ENCODE data around the gene MYH15.

The MYH15 gene

GRCh38 chr3:108409800-108410178 is 100.6 kb downstream of the MYH15 start:
- no peak for DNase-seq

DNA sequence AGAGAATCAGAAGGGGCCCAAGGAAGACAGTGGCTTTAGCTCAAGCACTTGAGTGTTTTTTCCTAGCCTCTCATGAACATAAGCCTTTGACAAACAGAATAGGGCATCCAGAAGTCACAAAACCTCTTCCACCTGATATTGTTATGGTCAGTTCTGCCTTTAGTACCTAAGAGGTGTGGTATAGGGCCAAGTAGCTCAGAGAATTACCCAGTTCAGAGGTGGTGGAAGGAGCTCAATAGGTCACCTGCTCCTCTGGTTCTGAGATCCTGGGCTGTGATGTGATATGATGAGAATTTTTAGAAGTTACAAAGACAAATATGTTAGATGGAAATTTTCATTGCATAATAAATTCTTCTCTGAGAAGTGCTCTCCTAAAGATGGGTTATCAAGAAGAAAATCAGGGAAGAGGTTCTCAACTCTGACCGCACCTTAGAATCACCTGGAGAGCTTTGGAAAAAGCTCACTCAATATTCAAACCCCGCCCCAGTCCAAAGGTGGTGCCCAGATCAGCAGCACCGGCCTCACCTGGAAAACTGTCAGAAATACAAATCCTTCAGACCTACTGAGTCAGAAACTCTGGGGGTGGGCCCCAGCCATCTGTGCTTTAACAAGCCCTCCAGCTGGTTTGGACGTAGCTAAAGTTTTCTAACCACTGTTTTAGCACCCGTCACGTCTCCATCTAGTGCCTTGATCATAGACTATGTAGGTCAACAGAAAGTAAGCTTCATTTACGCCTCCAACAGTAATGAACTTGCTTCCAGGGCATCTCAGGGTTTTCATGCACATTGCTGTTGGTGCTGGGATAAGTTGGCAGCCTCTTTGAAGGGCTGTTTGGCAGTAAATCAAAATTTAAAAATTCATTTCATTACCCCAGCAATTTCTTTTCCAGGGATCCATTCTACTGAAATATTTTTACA is 101.3 kb downstream of the MYH15 start:
- DNase-seq, result no peak

DNA sequence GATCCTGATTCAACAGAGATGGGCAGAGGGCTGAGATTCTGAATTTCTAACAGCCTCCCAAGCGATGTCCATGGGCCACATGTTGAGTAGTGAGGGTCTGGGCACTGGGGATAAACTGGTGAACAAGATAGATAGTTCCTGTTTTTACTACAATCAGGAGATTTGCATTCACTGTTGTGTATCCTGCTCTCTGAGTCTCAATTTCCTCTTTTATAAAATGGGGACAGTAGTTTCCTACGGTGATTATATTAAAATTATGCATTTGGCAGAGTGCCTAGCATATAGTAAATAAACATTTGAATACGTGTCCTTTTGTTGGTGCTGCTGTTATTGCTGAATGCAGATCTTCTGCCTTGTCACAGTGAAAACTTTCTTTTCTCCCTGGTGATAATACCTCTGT is 102.5 kb downstream of the MYH15 start:
- no peak for DNase-seq

DNA sequence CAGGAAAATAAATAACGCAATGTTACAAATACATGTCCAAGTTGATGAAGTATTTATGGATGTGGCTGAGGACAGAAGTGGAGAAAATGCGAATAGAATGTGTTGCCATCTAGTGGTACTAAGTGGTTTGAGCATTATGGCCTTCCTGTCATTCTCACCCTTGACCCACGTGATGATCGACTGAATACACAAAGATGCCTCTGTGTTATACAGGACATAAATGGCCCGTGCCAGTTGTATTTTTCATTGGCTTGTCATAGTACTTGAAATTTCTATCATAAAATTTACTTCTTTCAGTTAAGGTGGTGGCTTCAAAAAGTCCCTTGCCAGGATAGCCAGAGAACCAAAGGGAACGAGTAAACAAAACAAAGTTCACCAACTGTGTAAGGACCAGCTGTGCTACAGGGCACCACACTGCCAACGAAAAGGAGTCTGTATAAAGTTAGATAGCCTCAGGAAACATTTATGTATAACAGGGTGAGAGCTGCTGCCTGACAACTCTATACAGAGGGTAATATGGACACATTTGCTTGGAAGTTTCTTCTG is 103.7 kb downstream of the MYH15 start:
- DNase-seq, result peak; percentile 65

- no peak for DNase-seq
These were observed 104.2 kb downstream of the MYH15 start for GRCh38 chr3:108406063-108406660.

DNA sequence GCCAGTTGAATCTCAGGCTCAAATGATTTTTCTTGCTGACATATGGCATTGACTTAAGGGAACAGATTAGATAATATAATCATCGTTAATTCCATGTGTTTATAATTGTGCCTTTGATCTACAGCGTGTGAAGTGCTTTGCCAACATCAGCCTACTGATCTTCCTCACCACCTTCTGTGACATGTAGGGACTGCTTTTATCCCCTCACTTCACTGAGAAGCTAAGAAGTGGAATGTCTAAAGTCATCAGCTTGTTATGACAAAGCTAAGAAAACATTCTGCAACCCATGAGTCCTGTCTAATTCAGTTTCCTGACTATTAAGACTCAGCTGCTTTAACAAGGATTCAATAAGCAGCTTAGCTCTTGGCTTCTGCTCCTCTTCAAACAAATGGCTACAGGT is 106.0 kb downstream of the MYH15 start:
- no peak for DNase-seq

DNA sequence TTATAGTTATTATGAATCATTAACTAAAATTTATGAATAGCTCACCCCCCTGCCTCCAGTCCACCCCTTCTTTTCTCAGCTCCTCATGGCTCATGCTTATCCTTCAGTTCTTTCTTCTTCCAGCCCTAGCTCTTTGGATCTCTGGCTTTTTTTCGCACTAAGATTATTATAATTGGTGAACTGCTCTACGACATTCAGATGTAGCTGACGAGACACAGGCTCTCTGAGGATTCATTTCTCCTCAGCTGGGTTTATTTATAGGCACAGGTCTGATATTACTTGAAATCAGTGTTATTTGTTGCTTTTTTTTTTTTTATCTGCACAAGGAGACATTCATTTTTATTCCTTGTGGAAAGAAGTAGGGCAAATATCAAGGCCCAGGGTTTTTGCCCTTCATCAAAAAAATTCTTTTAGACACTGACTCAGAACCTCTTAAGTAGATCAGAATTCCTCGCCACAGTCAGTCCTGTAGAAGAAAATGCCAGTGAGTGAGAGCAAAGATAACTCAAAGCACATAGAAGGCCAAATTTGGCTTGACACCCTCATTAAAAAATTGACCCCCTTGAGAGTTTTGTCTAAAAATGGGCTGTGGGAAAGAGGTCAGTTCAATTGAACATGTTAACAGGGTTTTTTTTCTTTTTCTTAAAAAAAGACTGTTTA is 106.6 kb downstream of the MYH15 start:
- no peak for DNase-seq

DNA sequence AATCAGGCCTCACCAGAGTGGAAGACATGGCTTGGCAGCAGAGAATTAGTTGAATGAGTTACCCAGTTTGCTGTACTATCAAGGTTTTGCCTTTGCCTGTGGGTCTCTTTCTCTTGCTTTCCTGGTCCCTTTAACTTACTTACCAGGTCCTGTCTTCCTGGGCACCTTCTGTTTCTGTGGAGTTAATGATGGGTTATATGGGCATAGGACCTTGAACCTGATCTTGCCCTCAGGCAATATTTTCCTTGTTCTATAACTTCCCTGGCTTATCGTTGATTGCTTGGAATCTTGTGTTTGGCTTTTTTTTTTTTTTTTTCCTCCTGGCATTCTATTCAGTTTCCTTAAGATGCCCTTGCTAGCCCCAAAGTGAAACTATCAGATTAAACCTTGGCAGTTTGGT is 107.2 kb downstream of the MYH15 start:
- DNase-seq, result no peak

GRCh38 chr3:108401836-108402235 is 108.6 kb downstream of the MYH15 start:
- no peak for DNase-seq

DNA sequence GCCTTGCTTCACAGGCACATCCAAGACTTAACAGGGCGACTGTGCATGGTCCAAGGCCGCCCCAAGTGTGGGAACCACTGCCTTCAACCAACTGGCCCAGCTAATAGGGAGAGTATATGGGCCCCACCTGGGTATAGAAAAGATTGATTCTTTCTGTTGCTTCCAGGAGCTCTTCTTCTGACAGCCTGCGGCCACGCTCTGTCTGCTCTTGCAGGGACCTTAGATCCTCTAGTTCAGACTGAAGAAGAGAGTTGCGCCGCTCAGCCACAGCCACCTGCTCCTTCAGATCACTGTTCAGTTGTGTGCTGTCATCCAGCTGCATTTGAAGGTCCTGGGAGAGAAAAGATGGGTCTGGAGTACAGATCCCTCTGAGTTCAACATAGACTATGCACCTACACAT is 111.9 kb downstream of the MYH15 start:
- DNase-seq, result no peak

GRCh38 chr3:108396336-108396735 is 114.1 kb downstream of the MYH15 start:
- no peak for DNase-seq

DNA sequence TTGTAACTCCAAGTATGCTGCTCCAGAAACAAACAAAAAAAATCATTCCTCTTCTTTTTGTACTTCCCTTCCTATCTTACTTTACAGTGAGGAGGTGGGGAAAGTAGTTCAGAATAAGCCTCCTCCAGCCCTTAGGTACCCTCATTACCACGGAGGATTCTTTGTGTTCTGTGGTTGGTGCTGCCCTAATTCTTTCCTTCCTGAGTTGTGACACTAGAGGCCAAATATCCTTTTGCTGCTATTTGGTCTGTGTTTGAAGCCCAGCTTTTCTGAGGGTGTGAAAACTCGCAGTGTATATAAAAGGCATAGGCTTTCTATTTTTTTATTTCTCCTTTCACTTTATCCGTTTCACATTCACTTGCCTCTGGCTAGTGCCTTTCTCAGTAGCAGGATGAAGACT is 115.8 kb downstream of the MYH15 start:
- no peak for DNase-seq

- no peak for DNase-seq
These were observed 116.4 kb downstream of the MYH15 start for GRCh38 chr3:108394016-108394415.

DNA sequence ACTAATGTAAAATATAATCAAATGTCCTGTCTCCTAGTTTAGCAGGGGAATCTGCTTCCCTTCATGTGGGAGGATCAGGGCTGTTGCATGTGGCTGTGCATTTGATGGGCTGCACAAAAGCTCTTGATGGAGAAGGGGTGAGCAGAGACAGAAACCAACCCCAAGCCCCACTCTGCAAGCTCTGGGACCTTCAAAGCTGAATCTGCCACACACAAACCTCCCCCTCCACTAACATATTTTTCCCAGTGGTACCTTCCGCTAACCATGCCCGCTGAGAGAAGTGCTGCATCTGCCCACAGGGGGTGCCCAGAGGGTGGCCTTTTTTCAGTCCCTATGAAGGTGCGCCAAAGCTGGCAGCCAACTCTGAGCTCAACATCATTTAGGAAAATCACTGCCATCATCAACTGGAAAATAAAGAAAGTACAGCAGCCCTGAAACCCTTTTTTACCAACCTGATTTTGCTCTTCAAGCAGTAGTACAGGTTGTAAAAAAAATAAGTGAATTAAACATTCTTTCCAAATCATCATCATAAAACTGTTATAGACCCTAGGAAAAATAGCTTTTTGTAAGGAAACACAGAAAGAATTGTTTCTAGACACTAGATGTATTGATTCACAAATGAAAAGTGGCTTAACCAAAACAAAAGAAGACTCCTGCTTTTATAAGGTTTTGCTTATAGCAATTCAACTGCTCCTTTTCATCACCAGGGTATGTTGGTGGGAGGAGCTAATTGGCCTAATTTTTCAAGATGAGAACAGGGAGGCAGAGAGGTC is 117.1 kb downstream of the MYH15 start:
- no peak for DNase-seq

- no peak for DNase-seq
These were observed 118.3 kb downstream of the MYH15 start for GRCh38 chr3:108391917-108392593.

- no peak for DNase-seq
These were observed 121.0 kb downstream of the MYH15 start for GRCh38 chr3:108389372-108389771.

DNA sequence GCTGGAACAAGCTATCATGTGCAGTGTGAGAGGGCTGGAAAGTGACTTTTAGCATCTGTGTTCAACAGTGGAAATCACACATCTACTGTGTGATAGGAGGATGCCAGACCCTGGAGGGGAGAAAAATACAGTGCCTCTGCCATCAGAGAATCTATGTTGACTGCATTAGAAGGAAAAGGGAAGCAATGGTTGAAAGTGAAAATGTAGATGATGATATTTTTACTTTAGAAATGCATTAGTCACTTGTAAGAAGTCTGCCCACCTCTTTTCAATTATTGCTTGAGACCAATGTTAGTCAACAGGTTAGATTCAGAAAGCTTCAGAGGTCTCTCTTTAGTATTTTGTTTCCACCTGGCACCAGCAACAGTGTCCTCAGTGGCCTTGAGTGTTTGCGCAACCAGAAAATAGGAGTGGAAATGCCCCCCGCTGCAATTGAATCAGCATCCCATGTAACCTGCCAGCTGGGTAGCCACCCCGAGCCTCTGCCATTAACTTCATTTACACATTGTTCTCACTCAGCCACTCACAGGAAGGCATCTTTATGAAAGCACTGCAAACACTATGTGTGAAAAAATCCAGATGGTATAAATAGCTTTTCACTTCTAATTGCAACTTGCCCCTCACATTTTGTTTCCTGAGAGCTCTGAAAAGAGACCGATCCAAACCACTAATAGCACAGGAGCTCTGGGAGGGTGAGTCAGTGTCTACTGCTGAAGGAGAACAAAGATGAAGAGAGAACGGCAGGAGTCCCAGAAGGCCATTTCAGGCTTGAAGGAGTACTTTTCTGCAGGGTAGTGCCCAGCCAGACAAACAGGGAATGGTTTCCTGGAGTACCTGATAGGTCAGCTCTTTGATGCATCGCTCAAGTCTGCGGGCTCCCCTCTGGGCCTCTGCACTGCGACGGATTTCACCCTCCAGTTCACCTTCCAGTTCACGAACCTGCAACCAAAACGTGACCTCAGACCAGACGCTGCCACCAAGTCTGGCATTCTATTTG is 122.0 kb downstream of the MYH15 start:
- no peak for DNase-seq

GRCh38 chr3:108387063-108387462 is 123.3 kb downstream of the MYH15 start:
- no peak for DNase-seq

GRCh38 chr3:108383306-108383705 is 127.1 kb downstream of the MYH15 start:
- no peak for DNase-seq

- DNase-seq, result no peak
These were observed 128.8 kb downstream of the MYH15 start for GRCh38 chr3:108381529-108382140.

Data from CD4-positive, alpha-beta T cell treated with Interleukin-4 for 4 hours (primary cell).